AG09319 (cell line): ENCODE measurements around the gene MBD3L5.
"Not testable (repeated sequence)": the region's sequence is repeated elsewhere in the genome, so short reads cannot be mapped to it uniquely, and the experiment has no call there.

ENCODE experiments used
- DNase-seq: peaks from one replicate; pipeline ENCODE4 v3.0.0-alpha.2; 2010; ENCODE audit warnings: low read depth; ENCODE audit errors: extremely low read depth
- TF ChIP-seq, protein P1 (sequence below): IDR thresholded peaks from 2 replicates; pipeline ENCODE4 v1.5.1; 2011; ENCODE audit warnings: low read depth, mild to moderate bottlenecking, inconsistent platforms, low read length, moderate library complexity

Gene MBD3L5

DNA sequence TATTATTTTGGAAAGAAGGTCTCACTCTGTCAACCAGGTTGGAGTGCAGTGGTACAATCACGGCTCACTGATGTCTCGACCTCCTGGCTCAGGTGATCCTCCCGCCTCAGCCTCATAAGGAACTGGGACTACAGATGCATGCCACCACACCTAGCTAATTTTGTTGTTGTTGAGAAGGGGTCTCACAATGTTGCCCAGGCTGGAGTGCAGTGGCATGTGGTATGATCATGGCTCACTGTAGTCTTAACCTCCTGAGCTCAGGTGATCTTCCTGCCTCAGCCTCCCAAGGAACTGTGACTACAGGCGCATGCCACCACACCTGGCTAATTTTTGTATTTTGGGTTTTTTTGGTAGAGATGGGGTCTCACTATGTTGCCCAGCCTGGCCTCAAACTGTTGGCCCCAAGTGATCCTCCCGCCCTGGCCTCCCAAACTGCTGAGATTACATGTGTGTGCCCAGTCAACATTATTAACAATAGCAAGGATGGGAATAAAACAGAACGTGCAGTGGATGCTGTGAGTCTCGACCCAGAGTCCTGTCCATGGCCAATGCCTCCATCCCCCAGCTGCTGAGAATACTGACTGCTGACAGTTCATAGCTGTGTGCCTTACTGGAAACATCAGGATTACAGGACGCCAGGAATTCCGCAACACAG is 33.5 kb downstream of the MBD3L5 start:
- DNase-seq = no peak
- TF ChIP-seq, protein P1, sequence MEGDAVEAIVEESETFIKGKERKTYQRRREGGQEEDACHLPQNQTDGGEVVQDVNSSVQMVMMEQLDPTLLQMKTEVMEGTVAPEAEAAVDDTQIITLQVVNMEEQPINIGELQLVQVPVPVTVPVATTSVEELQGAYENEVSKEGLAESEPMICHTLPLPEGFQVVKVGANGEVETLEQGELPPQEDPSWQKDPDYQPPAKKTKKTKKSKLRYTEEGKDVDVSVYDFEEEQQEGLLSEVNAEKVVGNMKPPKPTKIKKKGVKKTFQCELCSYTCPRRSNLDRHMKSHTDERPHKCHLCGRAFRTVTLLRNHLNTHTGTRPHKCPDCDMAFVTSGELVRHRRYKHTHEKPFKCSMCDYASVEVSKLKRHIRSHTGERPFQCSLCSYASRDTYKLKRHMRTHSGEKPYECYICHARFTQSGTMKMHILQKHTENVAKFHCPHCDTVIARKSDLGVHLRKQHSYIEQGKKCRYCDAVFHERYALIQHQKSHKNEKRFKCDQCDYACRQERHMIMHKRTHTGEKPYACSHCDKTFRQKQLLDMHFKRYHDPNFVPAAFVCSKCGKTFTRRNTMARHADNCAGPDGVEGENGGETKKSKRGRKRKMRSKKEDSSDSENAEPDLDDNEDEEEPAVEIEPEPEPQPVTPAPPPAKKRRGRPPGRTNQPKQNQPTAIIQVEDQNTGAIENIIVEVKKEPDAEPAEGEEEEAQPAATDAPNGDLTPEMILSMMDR = no peak

DNA sequence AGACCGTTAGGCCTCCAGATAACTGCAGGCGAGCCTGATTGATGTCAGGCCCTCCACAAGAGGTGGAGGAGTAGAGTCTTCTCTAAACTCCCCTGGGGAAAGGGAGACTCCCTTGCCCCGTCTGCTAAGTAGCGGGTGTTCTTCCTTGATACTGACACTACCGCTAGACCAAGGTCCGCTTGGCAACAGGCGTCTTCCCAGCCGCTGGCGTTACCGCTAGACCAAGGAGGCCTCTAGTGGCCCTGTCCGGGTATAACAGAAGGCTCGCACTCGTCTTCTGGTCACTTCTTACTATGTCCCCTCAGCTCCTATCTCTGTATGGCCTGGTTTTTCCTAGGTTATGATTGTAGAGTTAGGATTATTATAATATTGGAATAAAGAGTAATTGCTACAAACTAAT is 36.7 kb downstream of the MBD3L5 start:
- not testable (repeated sequence) for DNase-seq
- TF ChIP-seq, protein P1 = peak; percentile 9

DNA sequence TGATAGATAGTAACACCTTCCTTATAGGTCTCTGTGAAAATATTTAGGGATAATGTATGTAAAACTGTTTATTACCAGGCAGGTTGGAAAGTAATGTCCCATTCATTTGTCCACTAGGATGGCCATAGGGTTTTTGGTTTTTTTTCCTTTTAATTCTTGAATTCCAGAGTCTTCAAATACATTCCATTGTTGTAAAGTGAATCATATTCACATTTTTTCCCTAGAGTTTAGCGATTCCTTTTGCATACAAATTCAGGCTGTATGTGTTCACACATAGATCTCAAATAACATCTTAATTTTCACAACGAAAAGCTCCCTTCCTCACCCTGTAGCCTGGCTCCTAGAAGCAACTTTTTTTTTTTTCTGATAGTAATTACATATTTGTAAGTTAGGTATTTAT is 37.3 kb downstream of the MBD3L5 start:
- DNase-seq = no peak
- TF ChIP-seq, protein P1 = no peak

DNA sequence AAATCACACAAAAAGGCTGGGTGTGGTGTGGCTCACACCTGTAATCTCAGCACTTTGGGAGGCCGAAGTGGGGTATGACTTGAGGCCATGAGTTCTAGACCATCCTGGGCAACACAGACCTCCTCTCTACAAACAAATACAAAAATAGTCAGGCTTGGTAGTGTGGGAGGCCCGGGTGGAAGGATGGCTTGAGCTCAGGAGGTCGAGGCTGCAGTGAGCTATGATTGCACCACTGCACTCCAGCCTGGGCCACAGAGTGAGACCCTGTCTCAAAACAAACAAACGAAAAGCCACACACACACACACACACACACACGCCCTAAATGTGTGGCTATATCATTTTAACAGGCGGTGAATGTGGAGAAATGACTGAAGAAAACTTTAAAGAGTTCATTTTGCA is 38.2 kb downstream of the MBD3L5 start:
- TF ChIP-seq, protein P1 = no peak
- DNase-seq = no peak

DNA sequence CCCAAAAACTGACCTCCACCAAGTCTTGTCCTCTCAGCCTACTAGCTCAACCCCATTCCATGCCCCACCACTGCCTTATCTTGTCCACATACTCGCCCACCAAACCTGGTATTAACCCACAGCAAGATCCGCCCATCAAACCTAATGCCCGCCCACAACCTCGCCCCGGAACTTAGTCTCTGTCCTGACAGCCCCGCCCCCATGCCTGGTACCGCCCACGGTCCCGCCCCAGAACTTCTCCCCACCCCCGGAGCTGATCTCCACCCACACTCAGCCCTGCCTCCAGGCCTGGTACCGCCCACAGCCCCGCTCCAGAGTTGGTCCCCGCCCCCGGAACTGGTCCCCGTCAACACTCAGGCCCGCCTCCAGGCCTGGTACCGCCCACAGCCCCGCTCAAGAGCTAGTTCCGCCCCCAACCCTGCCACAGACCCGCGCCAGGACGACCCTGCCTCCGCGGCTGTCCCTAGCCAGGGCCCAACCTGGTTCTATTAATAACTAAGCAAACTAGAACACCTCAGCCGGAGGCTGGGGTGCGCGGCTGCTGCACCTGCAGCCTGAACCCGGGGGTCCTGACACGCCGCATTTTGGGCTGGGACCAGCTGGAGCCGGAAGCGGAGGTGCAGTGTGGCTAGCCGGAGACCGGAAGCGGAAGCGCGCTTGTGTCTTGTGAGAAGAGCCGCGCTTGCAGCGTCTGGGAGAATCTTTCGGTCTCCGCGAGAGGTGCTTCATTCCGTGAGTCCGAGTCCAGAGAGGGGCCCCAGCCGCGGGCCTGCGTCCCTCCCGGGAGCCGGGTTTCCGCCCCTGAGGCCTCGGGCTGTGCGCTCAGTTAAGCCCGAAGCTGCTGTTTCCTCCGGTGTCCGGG is 38.9 kb downstream of the MBD3L5 start, which contains the start of gene ZNF557:
Gene ZNF557, plus strand, starts transcription at position 662 of the 862 bp plus-strand sequence. CDS start 5,372 bp downstream, outside the sequence.
- TF ChIP-seq, protein P1 = no peak
- peak; percentile 88 for DNase-seq

DNA sequence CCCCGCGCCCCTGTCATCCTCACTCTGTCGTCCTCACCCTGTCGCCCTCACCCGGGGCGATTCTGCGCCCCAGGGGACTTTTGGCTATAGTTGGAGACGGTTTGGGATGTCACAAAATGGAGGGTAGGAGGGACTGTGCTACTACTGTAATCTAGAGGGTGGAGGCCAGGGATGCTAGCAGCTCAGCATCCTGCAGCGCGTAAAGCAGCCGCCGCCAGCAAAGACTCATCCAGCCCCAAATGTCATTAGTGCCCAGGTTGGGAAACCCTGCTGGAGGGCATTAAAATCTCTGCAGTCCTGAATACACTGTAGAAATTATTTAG is 39.5 kb downstream of the MBD3L5 start:
- TF ChIP-seq, protein P1 = no peak
- no peak for DNase-seq

DNA sequence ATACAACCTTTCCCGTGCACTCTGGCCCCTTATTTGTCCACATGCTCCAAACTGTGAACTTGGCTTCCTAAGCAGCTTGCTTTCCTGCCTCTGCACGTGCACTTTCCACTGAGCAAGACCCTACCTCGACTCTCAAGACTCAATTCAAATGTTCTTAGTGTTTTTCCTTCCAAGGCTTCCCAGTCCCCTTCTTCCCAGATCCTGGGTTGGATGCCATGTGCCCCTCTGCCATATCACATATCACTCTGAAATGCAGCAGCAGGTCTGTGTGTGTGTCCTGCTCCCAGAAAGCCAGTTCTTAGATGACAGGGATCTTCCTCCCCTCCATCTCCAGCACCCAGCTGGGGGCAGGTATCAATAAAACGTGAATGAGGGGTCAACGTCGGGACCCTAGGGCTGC is 42.2 kb downstream of the MBD3L5 start:
- DNase-seq = no peak
- TF ChIP-seq, protein P1 = no peak
